ENCODE data around the gene BANF2. TPM values are rescaled to one million over a fixed set of nuclear protein-coding genes. Genes with fewer than 3 reads are reported as not detected.
"Not testable (repeated sequence)": the region's sequence is repeated elsewhere in the genome, so short reads cannot be mapped to it uniquely, and the experiment has no call there.

BANF2 gene
- total RNA-seq, 2 experiments from 2014 or later: not detected

- ChIA-PET POLR2A (no interaction called here), CTCF (no interaction called here)
Measured at GRCh38 chr20:17700637-17701036, 871 bp downstream of the BANF2 start.

DNA sequence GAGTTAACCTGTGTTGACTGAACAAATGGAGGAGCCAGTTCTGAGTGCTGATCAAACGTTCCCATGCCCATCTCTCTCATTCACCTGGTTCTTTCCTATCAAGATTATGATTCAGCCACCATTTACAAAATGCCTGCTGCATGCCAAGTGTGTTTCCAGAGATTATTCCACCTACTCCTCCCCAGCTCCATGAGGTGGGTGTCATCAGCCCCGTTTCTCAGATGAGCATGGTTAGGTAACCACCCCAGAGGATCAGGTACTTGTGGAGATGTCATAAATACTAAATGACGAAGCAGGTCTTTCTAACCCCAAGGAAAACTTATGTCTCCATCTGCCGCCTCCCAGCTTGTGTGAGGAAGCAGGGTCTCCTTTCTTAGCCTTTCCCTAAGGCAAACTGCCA is 2.1 kb downstream of the BANF2 start:
- CTCF ChIA-PET: interaction anchor here (0.6 kb wide), 1 partner anchor 264 kb away, joined by 3 read pairs; no protein-coding TSS in a partner anchor
- POLR2A ChIA-PET: no interaction called here

DNA sequence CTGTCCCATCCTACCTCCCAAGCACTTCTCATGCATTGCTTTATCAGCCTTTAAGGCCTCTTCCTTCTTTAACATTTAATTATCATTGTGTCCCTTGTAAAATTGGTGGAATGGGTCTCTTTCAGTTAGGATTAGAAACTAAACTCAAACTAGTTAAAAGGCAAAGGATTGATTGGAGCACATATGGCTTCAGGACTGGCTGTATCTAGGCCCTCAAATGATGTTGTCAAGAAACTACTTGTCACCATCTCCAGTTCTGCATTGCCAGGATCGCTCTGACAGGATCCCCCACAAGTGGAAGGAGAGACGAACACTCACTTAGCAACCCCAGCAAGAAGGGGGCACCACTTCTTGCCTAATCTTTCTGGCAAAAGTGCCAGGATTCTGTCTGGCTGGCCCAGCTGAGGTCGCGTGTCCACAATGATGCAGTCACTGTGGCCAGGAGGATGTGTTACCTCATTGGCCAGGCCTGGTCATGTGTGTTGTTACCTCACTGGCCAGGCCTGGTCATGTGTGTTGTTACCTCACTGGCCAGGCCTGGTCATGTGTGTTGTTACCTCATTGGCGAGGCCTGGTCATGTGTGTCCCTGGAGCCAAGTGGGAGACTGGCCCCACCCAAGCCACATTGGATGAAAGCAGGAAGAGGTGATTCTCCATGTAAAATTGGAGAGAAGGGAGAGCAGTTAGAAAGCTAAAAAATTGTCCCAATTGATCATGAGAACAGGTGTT is 5.0 kb downstream of the BANF2 start:
- CTCF ChIA-PET: no interaction called here
- POLR2A ChIA-PET: no interaction called here

GRCh38 chr20:17705916-17706315 is 6.2 kb downstream of the BANF2 start:
- CTCF ChIA-PET: no interaction called here
- POLR2A ChIA-PET: no interaction called here

GRCh38 chr20:17706632-17707031 is 6.9 kb downstream of the BANF2 start:
- CTCF ChIA-PET: no interaction called here

GRCh38 chr20:17707951-17708350 is 8.2 kb downstream of the BANF2 start:
- CTCF ChIA-PET, POLR2A ChIA-PET: not testable (repeated sequence)

More at GRCh38 chr20:17706632-17707031, 6.9 kb downstream of the BANF2 start:
- POLR2A ChIA-PET: no interaction called here

DNA sequence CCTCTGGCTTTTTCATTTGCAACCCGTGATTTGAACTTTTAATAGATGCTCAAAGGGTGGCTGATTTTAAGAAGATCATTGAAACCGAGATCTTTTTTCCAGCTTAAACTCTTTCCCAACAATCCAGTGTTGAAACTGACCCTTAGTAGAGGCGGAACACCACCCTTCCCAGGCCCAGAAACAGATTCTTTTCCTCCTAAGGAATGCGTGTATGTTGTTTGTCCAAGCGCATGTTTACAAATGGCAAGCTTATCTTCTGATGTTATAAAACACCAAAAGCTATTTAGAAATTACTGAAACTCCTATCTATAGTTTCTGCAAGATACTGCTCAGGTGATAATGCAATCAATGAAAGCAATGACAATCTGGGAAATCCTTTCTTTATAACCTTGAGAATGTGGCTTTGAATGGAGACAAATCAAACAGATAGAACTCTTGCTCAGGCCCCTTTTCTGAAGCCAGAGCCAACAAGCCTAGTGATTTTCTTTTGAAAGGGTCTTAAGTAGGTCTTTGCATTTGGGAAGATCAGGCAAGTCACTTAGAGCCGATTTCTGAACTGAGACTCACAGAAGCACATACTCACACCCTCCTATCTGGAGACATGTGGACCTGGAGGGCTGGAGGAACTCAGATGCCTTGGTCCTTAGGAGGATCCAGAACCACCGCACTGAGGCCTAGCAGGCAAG is 9.1 kb downstream of the BANF2 start:
- ChIA-PET POLR2A (no interaction called here), CTCF (interaction anchor here (0.8 kb wide), 1 partner anchor 26 kb away, joined by 3 read pairs; no protein-coding TSS in a partner anchor)

- CTCF ChIA-PET: interaction anchor here (0.8 kb wide), 1 partner anchor 27 kb away, joined by 3 read pairs; no protein-coding TSS in a partner anchor
Measured at GRCh38 chr20:17709361-17710293, 9.9 kb downstream of the BANF2 start.

DNA sequence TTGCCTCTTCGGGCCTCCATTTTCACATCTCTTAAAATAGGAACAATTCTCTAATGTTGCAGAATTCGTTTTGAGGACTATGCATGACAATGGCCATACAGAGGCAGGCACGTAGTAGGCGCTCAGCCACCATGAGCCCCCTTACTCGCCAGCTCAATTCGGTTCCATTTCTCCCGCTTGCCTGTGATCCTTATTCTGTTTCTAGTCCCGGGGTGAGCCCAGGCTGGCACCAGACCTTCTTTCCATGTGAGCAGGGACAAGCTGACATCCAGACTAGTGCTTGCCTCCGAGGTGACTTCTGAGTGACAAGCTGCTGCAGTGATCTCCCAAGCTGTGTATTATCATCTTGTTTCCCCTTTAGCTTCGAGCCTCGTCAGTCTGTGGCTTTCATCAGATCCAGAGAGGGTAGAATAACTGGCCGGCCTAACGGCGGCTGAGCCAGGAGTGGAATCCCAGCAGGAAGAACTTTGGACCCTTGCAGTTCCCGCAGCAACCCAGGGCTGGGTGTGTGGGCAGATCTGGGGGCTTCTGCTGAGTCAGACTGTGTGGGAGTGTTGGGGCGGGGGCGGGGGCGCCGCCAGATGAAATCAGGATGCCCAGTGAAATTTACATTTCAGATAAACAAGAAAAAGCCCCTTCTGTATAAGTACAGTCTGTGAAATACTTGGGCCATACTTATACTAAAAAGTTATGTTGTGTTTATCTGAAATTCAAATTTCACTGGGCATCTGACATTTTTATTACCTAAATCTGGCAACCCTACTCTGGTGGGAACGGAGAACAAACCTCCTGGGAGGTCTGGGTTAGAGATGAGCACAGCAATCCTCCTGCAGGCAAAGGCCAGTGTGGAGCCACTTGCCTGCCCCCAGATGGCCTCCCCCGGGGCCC is 10.9 kb downstream of the BANF2 start:
- CTCF ChIA-PET: interaction anchor here (0.7 kb wide), 1 partner anchor 121 kb away, joined by 4 read pairs; no protein-coding TSS in a partner anchor

More at GRCh38 chr20:17709361-17710293, 9.9 kb downstream of the BANF2 start:
- POLR2A ChIA-PET: no interaction called here

GRCh38 chr20:17711267-17711627 is 11.5 kb downstream of the BANF2 start:
- POLR2A ChIA-PET: no interaction called here
- CTCF ChIA-PET: no interaction called here

More for the DNA sequence above, 10.9 kb downstream of the BANF2 start:
- POLR2A ChIA-PET: no interaction called here

DNA sequence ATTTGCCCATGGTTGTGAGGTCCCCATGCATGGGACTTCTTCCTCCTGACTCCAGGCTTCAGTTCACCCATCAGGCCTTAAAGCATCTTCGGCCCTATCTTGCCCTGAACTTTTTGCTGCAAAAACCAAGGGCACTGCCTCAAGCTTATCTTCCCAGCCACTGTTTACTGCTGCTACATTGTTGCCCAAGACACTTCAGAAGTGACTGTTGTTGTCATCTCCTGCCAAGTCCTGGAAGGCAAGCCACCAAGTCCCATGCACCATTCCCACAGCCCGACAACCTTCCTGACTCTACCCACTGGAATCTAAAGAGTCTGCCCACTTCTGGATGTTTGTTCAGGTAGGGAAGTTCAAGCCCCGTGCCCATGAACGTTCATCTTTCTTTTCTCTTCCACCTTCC is 12.4 kb downstream of the BANF2 start:
- ChIA-PET POLR2A (no interaction called here), CTCF (no interaction called here)

GRCh38 chr20:17712708-17713107 is 12.9 kb downstream of the BANF2 start:
- CTCF ChIA-PET: no interaction called here
- POLR2A ChIA-PET: no interaction called here

- POLR2A ChIA-PET: no interaction called here
- CTCF ChIA-PET: interaction anchor here (1.7 kb wide), 1 partner anchor 9 kb away, joined by 3 read pairs; no protein-coding TSS in a partner anchor
Measured at GRCh38 chr20:17714597-17714996, 14.8 kb downstream of the BANF2 start.

DNA sequence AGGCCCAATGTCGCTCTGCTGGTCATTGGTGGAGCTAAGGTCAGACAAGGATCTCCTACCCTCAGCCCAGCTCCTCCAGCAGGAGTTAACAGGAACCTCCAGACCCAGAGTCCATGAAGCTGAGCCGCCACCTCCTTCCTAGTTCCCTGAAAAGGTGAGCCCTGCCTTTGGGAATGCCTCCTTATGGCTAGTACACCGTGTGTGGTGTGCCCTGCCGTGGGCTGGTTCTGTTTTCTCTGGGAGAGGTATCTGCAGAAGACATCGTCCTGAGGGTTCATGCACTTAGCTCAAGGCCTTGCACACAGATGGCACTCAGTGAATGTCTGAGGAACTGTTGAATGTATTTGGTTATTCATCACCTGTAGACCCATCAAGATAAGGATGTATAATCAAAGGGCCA is 15.3 kb downstream of the BANF2 start:
- CTCF ChIA-PET: interaction anchor here (1.7 kb wide), 1 partner anchor 8 kb away, joined by 3 read pairs; no protein-coding TSS in a partner anchor
- POLR2A ChIA-PET: no interaction called here

DNA sequence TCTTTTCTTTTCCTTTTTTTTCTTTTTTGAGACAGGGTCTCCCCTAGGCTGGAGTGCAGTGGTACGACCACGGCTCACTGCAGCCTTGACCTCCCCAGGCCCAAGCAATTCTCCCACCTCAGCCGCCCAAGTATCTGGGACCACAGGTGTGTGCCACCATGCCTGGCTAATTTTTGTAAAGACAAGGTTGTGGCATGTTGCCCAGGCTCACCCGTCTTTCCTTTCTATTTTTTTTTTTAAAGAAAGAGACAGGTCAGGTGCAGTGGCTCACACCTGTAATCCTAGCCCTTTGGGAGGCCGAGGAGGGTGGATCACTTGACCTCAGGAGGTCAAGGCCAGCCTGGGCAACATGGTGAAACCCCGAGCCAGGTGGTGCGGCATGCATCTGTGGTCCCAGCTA is 16.6 kb downstream of the BANF2 start:
- ChIA-PET CTCF (no interaction called here), POLR2A (no interaction called here)

- POLR2A ChIA-PET: no interaction called here
- CTCF ChIA-PET: no interaction called here
Measured at GRCh38 chr20:17720755-17721154, 21.0 kb downstream of the BANF2 start.

DNA sequence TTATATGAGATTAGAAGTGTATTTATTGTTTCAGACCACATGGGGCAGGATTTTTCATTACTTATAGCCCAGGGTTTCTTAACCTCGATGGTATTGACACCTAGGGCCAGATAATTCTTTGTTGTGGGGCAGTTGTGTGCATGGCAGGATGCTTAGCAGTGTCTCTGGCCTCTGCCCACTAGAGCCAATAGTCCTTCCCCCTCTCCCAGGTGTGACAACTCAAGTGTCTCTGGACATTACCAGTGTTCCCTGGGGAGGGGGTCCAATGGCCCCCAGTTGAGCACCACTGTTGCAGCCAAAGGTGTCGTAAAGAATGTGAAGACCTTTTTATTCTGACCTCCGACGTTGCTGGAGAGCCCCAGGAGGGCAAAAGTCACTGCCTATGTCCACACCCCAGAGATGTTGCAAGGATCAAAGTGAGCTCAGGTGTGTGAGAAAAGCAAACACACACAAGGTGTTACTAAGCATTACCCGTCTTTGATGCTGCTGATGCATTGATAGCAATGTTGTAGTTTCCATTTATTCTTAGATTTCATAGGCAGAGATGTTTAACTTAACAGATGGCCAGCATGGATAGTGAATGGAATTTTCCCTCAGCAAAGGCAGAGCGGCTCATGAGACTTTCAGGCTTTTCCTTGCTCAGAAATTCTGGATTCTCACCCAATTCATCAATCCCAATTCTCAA is 22.2 kb downstream of the BANF2 start:
- ChIA-PET POLR2A (no interaction called here), CTCF (no interaction called here)

- ChIA-PET POLR2A (no interaction called here), CTCF (interaction anchor here (1.7 kb wide), 1 partner anchor 8 kb away, joined by 3 read pairs; no protein-coding TSS in a partner anchor)
Measured at GRCh38 chr20:17722493-17723300, 22.9 kb downstream of the BANF2 start.
